Suprapubic skin (tissue), 3 donors: Measurements from ENCODE around the gene CLK2.

Experiments used
- POLR2A ChIP-seq, 2 donors: fragments of 450-650 bp; IDR thresholded peaks; one replicate each; pipeline ENCODE4 v1.6.1; 2017; ENCODE audit warnings: antibody characterized with exemption in 2 of 2, mild to moderate bottlenecking in 2 of 2, moderate library complexity in 2 of 2
- TF ChIP-seq, protein P1 (sequence below), 2 donors: fragments of 200-600 bp in 1 of 2; fragments of 450-650 bp in 1 of 2; sonication (generic) in 1 of 2; IDR thresholded peaks; one replicate each; pipeline ENCODE4 v1.5.1; 2016 to 2019; ENCODE audit warnings: antibody characterized with exemption in 2 of 2, mild to moderate bottlenecking in 1 of 2, moderate library complexity in 1 of 2

DNA sequence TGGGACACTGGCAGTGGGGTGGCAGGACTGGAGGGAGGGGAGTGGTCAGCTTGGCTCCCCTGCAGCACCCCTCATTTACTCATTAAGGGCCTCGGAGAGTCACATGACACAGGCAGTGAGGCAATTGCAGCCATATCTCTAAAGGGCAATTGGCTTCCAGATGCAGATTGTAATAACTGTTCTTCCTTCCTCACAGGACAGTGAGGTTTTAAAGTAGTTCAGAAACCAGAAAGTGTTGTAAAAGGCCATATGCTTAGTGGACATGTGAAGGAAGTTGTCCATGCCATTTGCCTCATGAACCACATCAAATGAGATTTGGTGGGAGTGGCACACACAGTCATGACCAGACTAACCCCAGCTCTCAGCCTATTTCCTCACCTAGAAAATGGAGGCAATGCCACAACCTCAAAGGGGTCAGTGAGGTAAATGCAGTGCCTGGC, 53.7 kb downstream of the CLK2 start:
- TF ChIP-seq, protein P1, sequence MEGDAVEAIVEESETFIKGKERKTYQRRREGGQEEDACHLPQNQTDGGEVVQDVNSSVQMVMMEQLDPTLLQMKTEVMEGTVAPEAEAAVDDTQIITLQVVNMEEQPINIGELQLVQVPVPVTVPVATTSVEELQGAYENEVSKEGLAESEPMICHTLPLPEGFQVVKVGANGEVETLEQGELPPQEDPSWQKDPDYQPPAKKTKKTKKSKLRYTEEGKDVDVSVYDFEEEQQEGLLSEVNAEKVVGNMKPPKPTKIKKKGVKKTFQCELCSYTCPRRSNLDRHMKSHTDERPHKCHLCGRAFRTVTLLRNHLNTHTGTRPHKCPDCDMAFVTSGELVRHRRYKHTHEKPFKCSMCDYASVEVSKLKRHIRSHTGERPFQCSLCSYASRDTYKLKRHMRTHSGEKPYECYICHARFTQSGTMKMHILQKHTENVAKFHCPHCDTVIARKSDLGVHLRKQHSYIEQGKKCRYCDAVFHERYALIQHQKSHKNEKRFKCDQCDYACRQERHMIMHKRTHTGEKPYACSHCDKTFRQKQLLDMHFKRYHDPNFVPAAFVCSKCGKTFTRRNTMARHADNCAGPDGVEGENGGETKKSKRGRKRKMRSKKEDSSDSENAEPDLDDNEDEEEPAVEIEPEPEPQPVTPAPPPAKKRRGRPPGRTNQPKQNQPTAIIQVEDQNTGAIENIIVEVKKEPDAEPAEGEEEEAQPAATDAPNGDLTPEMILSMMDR (IDR thresholded peaks at IDR 0.05) = no peak
- no peak for TF ChIP-seq POLR2A (IDR thresholded peaks at IDR 0.05)
